Cardiac fibroblast (primary cell): ENCODE measurements around the gene DBH.

Source experiments
- DNase-seq, 2 donors: peaks; one replicate each; pipeline versions ENCODE4 v3.0.0 to v3.0.0-alpha.2; 2010; ENCODE audit warnings: low read depth in 2 of 2
- H3K4me3 ChIP-seq, 2 donors: replicated peaks in 1 of 2; 1 replicate in 1 of 2; 2 replicates in 1 of 2; pipeline ENCODE4 v1.5.1; 2011; ENCODE audit warnings: low read depth in 2 of 2, low read length in 2 of 2, mild to moderate bottlenecking in 2 of 2, moderate library complexity in 1 of 2
- TF ChIP-seq, protein P1 (sequence below): IDR thresholded peaks from one replicate; pipeline ENCODE4 v1.5.1; 2011; ENCODE audit warnings: low read depth, mild to moderate bottlenecking, low read length, inconsistent platforms

DBH gene

DNA sequence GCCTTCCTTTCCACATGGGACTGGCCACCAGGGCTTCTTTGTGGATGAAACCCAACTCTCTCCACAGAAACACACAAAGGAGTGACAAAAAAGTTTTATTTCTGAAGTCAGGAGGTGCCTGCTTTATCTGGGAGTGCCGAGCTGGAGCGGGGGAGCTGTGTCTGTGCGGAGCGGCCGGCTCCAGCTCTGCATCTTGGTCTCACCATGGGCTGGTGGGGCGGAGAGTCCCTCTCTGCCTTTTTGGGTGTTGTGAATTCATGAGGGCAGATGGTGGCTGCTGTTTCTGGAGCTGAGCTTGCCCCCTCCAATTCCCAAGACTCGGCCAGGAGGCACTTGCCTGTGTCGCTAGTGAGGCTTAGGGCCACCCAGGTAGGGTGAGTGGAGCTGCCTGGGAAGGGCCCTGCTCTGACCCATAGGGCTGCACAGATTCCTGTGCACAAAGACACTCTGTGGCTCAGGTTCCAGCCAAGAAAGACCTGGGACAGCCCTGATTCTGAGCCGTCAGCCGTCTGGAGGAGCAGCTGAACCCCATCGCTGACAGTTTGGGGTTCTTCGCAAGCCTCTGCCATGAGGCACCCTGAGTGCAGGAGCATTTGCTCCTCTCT is 1.4 kb downstream of the DBH start:
- TF ChIP-seq, protein P1, sequence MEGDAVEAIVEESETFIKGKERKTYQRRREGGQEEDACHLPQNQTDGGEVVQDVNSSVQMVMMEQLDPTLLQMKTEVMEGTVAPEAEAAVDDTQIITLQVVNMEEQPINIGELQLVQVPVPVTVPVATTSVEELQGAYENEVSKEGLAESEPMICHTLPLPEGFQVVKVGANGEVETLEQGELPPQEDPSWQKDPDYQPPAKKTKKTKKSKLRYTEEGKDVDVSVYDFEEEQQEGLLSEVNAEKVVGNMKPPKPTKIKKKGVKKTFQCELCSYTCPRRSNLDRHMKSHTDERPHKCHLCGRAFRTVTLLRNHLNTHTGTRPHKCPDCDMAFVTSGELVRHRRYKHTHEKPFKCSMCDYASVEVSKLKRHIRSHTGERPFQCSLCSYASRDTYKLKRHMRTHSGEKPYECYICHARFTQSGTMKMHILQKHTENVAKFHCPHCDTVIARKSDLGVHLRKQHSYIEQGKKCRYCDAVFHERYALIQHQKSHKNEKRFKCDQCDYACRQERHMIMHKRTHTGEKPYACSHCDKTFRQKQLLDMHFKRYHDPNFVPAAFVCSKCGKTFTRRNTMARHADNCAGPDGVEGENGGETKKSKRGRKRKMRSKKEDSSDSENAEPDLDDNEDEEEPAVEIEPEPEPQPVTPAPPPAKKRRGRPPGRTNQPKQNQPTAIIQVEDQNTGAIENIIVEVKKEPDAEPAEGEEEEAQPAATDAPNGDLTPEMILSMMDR: no peak
- no peak for DNase-seq
- no peak overlapping the region for H3K4me3 ChIP-seq

DNA sequence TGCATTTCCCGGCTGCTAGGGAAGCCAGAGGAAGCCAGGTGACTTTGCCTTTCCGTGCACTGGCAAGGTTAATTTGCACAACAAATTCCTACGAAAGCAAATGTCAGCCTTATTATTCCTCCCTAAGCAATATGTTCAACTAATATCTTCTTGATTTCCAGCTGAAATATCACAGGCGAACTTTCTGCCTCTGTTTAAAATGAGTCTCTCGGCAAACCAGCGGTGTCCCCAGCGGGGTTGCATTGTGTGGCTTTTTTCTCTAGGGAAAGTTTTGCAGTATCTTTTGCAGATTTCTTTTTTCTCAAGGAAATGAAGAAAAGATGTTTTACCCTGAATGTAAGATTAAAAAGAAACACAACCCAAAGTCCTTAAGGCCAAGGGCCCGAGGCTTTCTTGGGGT is 1.9 kb downstream of the DBH start:
- no peak overlapping the region for H3K4me3 ChIP-seq
- TF ChIP-seq, protein P1: no peak
- no peak for DNase-seq

DNA sequence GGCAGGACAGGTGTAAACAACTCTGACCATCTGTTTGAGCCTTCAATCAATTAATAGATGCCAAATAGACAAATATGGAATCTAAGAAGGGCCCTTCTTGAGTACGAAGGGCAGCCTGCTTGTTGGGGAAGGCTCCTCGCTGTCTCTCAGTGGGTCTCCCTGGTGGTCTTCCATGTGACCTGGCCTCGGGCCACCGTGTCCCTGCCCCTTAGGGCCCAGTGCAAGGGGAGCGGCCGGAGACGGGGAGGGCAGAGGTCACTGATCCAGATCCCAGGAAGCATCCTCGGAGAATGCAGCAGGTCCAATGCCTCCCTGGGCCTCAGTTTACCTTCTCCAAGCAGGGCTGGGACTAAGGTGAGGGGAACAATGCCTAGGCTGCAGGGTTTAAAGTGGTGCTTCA is 2.5 kb downstream of the DBH start:
- DNase-seq: no peak
- no peak overlapping the region for H3K4me3 ChIP-seq
- TF ChIP-seq, protein P1: no peak

DNA sequence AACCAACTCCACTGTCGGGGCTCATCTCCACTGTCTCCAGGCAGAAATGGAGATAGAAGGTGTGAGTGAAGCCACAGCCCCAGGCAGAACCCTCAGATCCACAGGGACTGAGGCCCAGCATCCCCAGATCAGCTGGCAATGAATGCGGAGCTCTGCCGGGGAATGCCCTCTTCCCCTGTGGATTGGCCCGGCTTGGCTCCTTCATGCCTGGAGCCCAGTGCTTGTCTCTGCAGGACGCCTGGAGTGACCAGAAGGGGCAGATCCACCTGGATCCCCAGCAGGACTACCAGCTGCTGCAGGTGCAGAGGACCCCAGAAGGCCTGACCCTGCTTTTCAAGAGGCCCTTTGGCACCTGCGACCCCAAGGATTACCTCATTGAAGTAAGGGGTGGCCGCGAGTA is 3.5 kb downstream of the DBH start:
- no peak for DNase-seq
- H3K4me3 ChIP-seq: no peak overlapping the region
- TF ChIP-seq, protein P1: no peak

DNA sequence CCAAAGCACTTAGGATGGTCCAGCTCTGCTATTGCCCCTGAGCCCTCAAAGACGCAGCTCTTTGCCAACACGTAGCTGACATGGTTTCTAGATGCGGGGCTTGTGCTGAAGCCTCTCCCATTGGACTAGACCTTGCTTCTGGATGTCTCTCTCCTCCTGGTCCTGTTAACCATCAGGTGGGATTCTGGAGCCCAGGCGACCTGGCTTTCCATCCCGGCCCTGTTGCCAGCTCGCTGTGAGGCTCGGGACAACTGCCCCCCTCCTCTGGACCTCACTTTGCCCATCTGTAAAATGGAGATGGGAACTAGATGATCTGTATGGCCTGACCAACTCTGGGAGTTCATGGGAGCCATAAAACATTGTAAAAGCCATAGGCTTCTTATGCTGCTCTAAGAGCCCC is 4.0 kb downstream of the DBH start:
- no peak overlapping the region for H3K4me3 ChIP-seq
- DNase-seq: no peak
- TF ChIP-seq, protein P1: no peak

DNA sequence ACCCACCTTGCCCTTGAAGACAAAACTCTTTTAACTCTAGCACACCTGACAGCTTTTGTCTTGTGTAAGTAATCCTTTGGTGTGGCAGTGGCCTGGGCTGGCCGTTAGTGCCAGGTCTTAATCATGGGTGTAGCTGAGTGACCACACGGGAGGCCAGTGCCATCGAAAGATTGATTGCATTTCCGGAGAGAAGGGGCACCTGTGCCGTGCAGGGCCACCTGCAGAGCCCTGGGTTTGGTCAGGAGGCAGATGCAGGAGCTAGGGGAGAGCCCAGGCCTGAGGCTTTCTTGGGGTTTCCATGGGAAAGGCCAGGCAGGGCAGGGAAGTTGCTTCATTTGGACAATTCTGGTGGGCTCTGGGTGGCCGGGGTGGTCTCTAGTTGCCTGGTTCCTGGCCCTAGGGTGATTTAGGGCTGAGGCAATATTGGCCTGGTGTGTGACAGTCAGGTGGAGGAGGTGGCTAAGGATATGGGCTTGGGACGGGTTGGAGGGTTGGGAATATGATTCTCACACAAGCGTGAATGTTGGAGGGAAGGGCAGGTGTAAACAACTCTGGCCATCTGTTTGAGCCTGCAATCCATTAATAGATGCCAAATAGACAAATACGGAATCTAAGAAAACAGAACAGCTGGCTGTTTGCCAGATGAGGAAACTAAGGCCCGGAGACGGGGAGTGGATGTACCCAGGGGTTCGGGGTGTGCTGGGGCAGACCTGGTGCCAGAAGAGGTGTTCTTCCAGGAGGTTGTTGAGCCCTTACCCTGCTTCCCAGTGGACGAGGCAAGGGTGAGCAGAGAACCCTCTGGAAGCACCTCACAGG is 4.6 kb downstream of the DBH start:
- no peak overlapping the region for H3K4me3 ChIP-seq
- no peak for DNase-seq
- TF ChIP-seq, protein P1: no peak
